Chondrocyte (in vitro differentiated cells): Measurements from ENCODE around the gene OR6V1. TPM values are rescaled to one million over a fixed set of nuclear protein-coding genes. Genes with fewer than 3 reads are reported as not detected.

ENCODE experiments used
- DNase-seq: peaks from one replicate; pipeline ENCODE4 v3.0.0; 2021; ENCODE audit warnings: mixed read lengths, low spot score
- H3K27ac Mint-ChIP-seq: one replicate; pipeline ENCODE4 v1.8.0; 2021; ENCODE audit warnings: mild to moderate bottlenecking, moderate library complexity, mixed read lengths; ENCODE audit not compliant: unreplicated experiment
- H3K27me3 Mint-ChIP-seq: 2 replicates; pipeline ENCODE4 v1.8.0; 2021; ENCODE audit warnings: low read depth, mixed read lengths
- H3K36me3 Mint-ChIP-seq: 2 replicates; pipeline ENCODE4 v1.8.0; 2021; ENCODE audit warnings: low read depth, mixed read lengths
- H3K4me1 Mint-ChIP-seq: 2 replicates; pipeline ENCODE4 v1.8.0; 2021; ENCODE audit warnings: low read depth, mild to moderate bottlenecking, mixed read lengths
- H3K4me3 Mint-ChIP-seq: one replicate; pipeline ENCODE4 v1.8.0; 2021; ENCODE audit warnings: mild to moderate bottlenecking, moderate library complexity, mixed read lengths; ENCODE audit not compliant: unreplicated experiment
- H3K9me3 Mint-ChIP-seq: 2 replicates; pipeline ENCODE4 v1.8.0; 2021; ENCODE audit warnings: low read depth, mixed read lengths
- CTCF ChIP-seq: fragments of 200-600 bp; sonication (generic); IDR thresholded peaks from 2 replicates; pipeline ENCODE4 v1.5.0; 2021; ENCODE audit warnings: antibody characterized with exemption, mild to moderate bottlenecking, moderate library complexity
- total RNA-seq: library from RNA; stranded (reverse); gene quantifications from 3 replicates; pipeline ENCODE4 v1.2.1, GENCODE V29; 2021

Gene OR6V1
- total RNA-seq, 1 donor from 2014 or later: not detected

- peaks cover 6% of the 10 kb centered on the region for H3K27me3 Mint-ChIP-seq
- no peak within 1 kb of the TSS for H3K4me3 Mint-ChIP-seq
- no peaks in the 10 kb centered on the region for H3K36me3 Mint-ChIP-seq
- H3K9me3 Mint-ChIP-seq: no peaks in the 10 kb centered on the region
- no peak for TF ChIP-seq CTCF
- no peaks in the 10 kb centered on the region for H3K4me1 Mint-ChIP-seq
- H3K27ac Mint-ChIP-seq: no peak within 1 kb of the TSS
- DNase-seq: no peak
Observed at GRCh38 chr7:143027032-143027431, 25.1 kb upstream of the OR6V1 start, which contains the start of gene OR9A2. OR9A2 (minus strand) TSS chr7:143027132; CDS start chr7:143027132, 0 bp downstream.

GRCh38 chr7:143027683-143028082 is 24.5 kb upstream of the OR6V1 start:
- Mint-ChIP-seq H3K9me3 (no peaks in the 10 kb centered on the region), H3K27me3 (peaks cover 6% of the 10 kb centered on the region), H3K36me3 (no peaks in the 10 kb centered on the region), H3K4me3 (no peak overlapping the region), H3K27ac (no peak overlapping the region), H3K4me1 (no peaks in the 10 kb centered on the region)
- no peak for TF ChIP-seq CTCF
- DNase-seq: no peak

GRCh38 chr7:143038635-143039034 is 13.5 kb upstream of the OR6V1 start:
- no peak overlapping the region for H3K27ac Mint-ChIP-seq
- H3K9me3 Mint-ChIP-seq: peaks cover 22% of the 10 kb centered on the region
- TF ChIP-seq CTCF: no peak

GRCh38 chr7:143040209-143040715 is 11.9 kb upstream of the OR6V1 start:
- Mint-ChIP-seq H3K27ac (no peak overlapping the region), H3K4me3 (no peak overlapping the region), H3K9me3 (peaks cover 8% of the 10 kb centered on the region), H3K27me3 (peaks cover 2% of the 10 kb centered on the region), H3K4me1 (peaks cover 10% of the 10 kb centered on the region), H3K36me3 (peaks cover 2% of the 10 kb centered on the region)
- no peak for TF ChIP-seq CTCF
- DNase-seq: no peak

More at GRCh38 chr7:143038635-143039034, 13.5 kb upstream of the OR6V1 start:
- H3K4me1 Mint-ChIP-seq: peaks cover 10% of the 10 kb centered on the region
- no peak overlapping the region for H3K4me3 Mint-ChIP-seq
- DNase-seq: no peak
- peaks cover 2% of the 10 kb centered on the region for H3K36me3 Mint-ChIP-seq
- peaks cover 2% of the 10 kb centered on the region for H3K27me3 Mint-ChIP-seq

- peaks cover 2% of the 10 kb centered on the region for H3K27me3 Mint-ChIP-seq
- no peak overlapping the region for H3K4me3 Mint-ChIP-seq
- no peak for DNase-seq
- H3K9me3 Mint-ChIP-seq: no peaks in the 10 kb centered on the region
- no peak overlapping the region for H3K27ac Mint-ChIP-seq
- peaks cover 10% of the 10 kb centered on the region for H3K4me1 Mint-ChIP-seq
- TF ChIP-seq CTCF: no peak
- no peaks in the 10 kb centered on the region for H3K36me3 Mint-ChIP-seq
Observed at GRCh38 chr7:143041346-143041745, 10.8 kb upstream of the OR6V1 start.
